CD4-positive, alpha-beta T cell treated with Interferon gamma for 1 hour (primary cell): Measurements from ENCODE around the gene CSNK1G2.

ENCODE experiments used
- DNase-seq: peaks from one replicate; pipeline ENCODE4 v3.0.0-alpha.2; 2020

CSNK1G2 gene

GRCh38 chr19:2027361-2027760 is 86.4 kb downstream of the CSNK1G2 start:
- no peak for DNase-seq
